Stimulated activated CD8-positive, alpha-beta memory T cell treated with anti-CD3 and anti-CD28 coated beads, Interleukin-7, amount 100 ng/mL, for 4 hours (primary cell): ENCODE measurements around the gene RMI1.
A peak's percentile ranks its signal among the peaks of the same experiment; 100 is the strongest.
"Not testable (repeated sequence)": the region's sequence is repeated elsewhere in the genome, so short reads cannot be mapped to it uniquely, and the experiment has no call there.

Source experiments
- DNase-seq, 2 donors: peaks; one replicate each; pipeline ENCODE4 v3.0.0-alpha.2; 2020; ENCODE audit warnings: low read depth in 2 of 2

Gene RMI1

GRCh38 chr9:83980395-83981125, at the start of gene RMI1:
Gene RMI1 (plus strand): TSS chr9:83980805. CDS start chr9:84000987, 20,182 bp downstream.
- peak; percentile 98 to 99 for DNase-seq

- DNase-seq = no peak
These were observed 49.7 kb upstream of the RMI1 start for GRCh38 chr9:83930881-83931280.

- no peak for DNase-seq
These were observed 48.6 kb upstream of the RMI1 start for GRCh38 chr9:83932011-83932410.

- no peak for DNase-seq
These were observed 47.8 kb upstream of the RMI1 start for GRCh38 chr9:83932851-83933250.

GRCh38 chr9:83933790-83934189, 46.8 kb upstream of the RMI1 start:
- no peak for DNase-seq

GRCh38 chr9:83934569-83935275, 45.9 kb upstream of the RMI1 start:
- no peak for DNase-seq

- DNase-seq = no peak
These were observed 45.2 kb upstream of the RMI1 start for GRCh38 chr9:83935276-83935935.

GRCh38 chr9:83936523-83936922, 44.1 kb upstream of the RMI1 start:
- no peak for DNase-seq

GRCh38 chr9:83937861-83938455, 42.6 kb upstream of the RMI1 start:
- peak in 1 of 2 donors; percentile 9 for DNase-seq

- DNase-seq = no peak
These were observed 39.9 kb upstream of the RMI1 start for GRCh38 chr9:83940590-83941303.

GRCh38 chr9:83948096-83948495, 32.5 kb upstream of the RMI1 start:
- not testable (repeated sequence) for DNase-seq

GRCh38 chr9:83956086-83956435, 24.5 kb upstream of the RMI1 start:
- DNase-seq = peak in 1 of 2 donors; percentile 10

GRCh38 chr9:83956436-83957247, 24.0 kb upstream of the RMI1 start:
- DNase-seq = peak in 1 of 2 donors; percentile 51

GRCh38 chr9:83957248-83957513, 23.4 kb upstream of the RMI1 start:
- no peak for DNase-seq

- DNase-seq = no peak
These were observed 21.5 kb upstream of the RMI1 start for GRCh38 chr9:83959061-83959460.

- no peak for DNase-seq
These were observed 19.6 kb upstream of the RMI1 start for GRCh38 chr9:83960991-83961390.

- no peak for DNase-seq
These were observed 18.4 kb upstream of the RMI1 start for GRCh38 chr9:83962165-83962564.

- no peak for DNase-seq
These were observed 15.6 kb upstream of the RMI1 start for GRCh38 chr9:83964973-83965349.

- DNase-seq = no peak
These were observed 15.0 kb upstream of the RMI1 start for GRCh38 chr9:83965350-83966208.

GRCh38 chr9:83966209-83966582, 14.4 kb upstream of the RMI1 start:
- no peak for DNase-seq
